Activated naive CD4-positive, alpha-beta T cell treated with anti-CD3 and anti-CD28 coated beads, Interleukin-2, amount 50 U/mL, for 24 hours (primary cell): ENCODE measurements around the gene PTPN11.
"Not testable (repeated sequence)": the region's sequence is repeated elsewhere in the genome, so short reads cannot be mapped to it uniquely, and the experiment has no call there.

Experiments used
- H3K27ac Mint-ChIP-seq: one replicate; pipeline ENCODE4 v1.8.0; 2021; ENCODE audit warnings: mild to moderate bottlenecking, mixed read lengths
- H3K27me3 Mint-ChIP-seq: one replicate; pipeline ENCODE4 v1.8.0; 2021; ENCODE audit warnings: mixed read lengths
- H3K36me3 Mint-ChIP-seq: one replicate; pipeline ENCODE4 v1.8.0; 2021; ENCODE audit warnings: mixed read lengths
- H3K4me1 Mint-ChIP-seq: one replicate; pipeline ENCODE4 v1.8.0; 2021; ENCODE audit warnings: mixed read lengths
- H3K4me3 Mint-ChIP-seq: one replicate; pipeline ENCODE4 v1.8.0; 2021; ENCODE audit warnings: mild to moderate bottlenecking, mixed read lengths
- H3K9me3 Mint-ChIP-seq: one replicate; pipeline ENCODE4 v1.8.0; 2021; ENCODE audit warnings: mixed read lengths

The PTPN11 gene

DNA sequence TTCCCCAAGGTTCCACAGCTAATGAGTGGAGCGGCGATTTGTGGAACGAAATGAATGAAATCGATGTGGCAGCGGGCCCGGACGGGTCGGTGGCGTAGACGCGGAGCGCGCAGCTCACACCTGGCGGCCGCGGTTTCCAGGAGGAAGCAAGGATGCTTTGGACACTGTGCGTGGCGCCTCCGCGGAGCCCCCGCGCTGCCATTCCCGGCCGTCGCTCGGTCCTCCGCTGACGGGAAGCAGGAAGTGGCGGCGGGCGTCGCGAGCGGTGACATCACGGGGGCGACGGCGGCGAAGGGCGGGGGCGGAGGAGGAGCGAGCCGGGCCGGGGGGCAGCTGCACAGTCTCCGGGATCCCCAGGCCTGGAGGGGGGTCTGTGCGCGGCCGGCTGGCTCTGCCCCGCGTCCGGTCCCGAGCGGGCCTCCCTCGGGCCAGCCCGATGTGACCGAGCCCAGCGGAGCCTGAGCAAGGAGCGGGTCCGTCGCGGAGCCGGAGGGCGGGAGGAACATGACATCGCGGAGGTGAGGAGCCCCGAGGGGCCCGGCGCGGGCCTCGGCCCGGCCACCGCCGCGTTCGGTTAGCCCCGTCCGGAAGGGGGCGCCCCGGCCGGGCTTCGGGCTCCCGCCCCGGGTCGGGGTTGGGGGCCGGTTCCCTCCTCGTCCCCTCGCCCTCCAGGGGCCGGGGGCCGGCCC, at the start of gene PTPN11:
Gene PTPN11 (plus strand): TSS at position 340 of the 689 bp plus-strand sequence. CDS start 165 bp downstream, at position 505.
- peaks cover 41% of the 10 kb centered on the region for H3K4me1 Mint-ChIP-seq
- peak within 1 kb of the TSS; percentile 99 for H3K27ac Mint-ChIP-seq
- peak within 1 kb of the TSS; percentile 96 for H3K4me3 Mint-ChIP-seq
- H3K9me3 Mint-ChIP-seq: no peaks in the 10 kb centered on the region
- H3K27me3 Mint-ChIP-seq: no peaks in the 10 kb centered on the region
- H3K36me3 Mint-ChIP-seq: peaks cover 7% of the 10 kb centered on the region

DNA sequence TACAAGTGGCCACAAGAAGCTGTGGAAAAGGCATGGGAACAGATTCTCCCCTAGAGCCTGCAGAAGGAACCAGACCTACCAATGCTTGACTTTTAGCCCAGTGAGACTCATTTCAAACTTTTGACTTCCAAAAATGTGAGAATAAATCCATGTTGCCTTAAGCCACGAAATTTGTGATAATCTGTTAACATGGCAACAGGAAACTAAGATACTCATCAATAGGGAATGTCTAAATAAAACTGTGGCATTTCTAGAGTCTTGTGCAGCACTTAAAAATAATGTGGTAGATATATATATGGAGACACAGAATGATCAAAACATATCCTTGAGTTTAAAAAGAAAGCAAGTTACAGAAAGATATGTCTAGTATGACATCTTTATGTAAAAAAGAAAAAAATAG, 48.5 kb upstream of the PTPN11 start:
- no peak overlapping the region for H3K4me3 Mint-ChIP-seq

DNA sequence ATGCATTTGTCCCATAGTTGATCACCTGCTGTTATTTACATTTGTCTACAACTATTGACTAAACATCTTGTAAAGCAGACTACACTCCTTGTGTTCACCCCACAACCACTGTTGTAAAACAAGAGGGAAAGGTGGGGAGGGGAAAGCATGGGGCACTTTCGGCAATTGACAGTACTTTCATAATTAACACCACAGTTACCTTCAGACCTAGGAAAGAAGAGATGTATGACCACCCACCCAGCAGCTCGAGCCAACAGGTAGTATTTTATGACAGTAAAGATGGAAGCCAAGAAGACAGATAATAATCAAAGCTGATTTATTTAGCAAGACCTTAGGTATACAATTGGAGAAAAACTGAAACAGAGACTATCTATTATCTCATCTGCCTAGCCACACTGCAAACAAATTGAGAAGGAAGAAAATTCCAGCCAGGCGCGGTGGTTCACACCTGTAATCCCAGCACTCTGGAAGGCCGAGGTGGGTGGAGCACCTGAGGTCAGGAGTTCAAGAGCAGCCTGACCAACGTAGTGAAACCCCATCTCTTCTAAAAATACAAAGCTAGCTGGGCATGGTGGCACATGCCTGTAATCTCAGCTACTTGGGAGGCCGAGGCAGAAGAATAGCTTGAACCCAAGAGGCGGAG, 47.8 kb upstream of the PTPN11 start:
- H3K4me3 Mint-ChIP-seq: peak overlapping the region; percentile 30
- peaks cover 21% of the 10 kb centered on the region for H3K4me1 Mint-ChIP-seq
- H3K9me3 Mint-ChIP-seq: no peaks in the 10 kb centered on the region
- no peaks in the 10 kb centered on the region for H3K27me3 Mint-ChIP-seq
- H3K36me3 Mint-ChIP-seq: peaks cover 3% of the 10 kb centered on the region
- H3K27ac Mint-ChIP-seq: peak overlapping the region; percentile 68

More for the DNA sequence above, 48.5 kb upstream of the PTPN11 start:
- H3K9me3 Mint-ChIP-seq: no peaks in the 10 kb centered on the region
- no peak overlapping the region for H3K27ac Mint-ChIP-seq
- no peaks in the 10 kb centered on the region for H3K27me3 Mint-ChIP-seq
- H3K4me1 Mint-ChIP-seq: peaks cover 24% of the 10 kb centered on the region
- peaks cover 3% of the 10 kb centered on the region for H3K36me3 Mint-ChIP-seq

DNA sequence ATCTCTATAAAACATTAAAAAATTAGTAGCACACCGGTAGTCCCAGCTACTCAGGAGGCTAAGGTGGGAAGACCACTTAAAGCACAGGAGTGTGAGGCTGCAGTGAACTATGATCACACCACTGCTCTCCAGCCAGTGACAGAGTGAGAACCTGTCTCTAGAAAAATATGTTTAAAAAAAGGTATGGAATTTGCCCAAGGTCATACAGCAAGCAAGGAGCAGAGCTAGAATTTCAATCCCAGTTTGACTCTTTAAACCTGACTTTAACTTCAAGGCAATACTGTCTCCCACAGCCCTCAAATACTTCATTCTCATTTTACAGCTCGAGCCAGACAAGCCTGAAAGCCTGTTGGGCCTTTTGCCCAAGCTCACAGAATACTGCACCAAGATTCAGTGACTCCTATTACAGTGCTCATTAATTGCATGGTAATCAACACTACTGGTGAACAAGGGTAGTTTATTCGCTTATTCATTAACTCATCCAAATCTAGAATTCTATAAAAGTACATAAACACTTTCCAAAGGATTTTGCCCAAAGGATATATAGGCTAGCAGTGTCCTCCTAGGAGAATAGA, 44.5 kb upstream of the PTPN11 start:
- Mint-ChIP-seq H3K9me3 (no peaks in the 10 kb centered on the region), H3K4me1 (peaks cover 29% of the 10 kb centered on the region), H3K27ac (no peak overlapping the region), H3K27me3 (no peaks in the 10 kb centered on the region), H3K4me3 (no peak overlapping the region), H3K36me3 (peaks cover 3% of the 10 kb centered on the region)

DNA sequence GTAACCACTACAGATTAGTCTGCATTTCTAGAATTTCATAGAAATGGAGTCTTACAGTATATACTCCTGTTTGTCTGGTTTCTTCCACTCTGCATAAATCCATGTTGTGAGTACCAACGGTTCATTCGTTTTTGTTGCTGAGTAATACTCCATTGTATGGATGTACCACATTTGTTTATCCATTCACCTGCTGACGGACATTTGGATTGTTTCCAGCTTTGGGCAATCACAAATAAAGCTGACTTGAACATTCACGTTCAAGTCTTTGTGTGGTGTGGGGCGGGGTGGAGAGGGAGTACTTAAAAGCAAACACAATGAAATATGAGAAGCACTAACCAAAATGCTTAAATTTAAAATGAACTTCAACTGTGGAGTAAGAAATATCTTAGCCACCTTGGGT, 43.6 kb upstream of the PTPN11 start:
- peaks cover 3% of the 10 kb centered on the region for H3K36me3 Mint-ChIP-seq
- H3K4me3 Mint-ChIP-seq: no peak overlapping the region
- H3K27me3 Mint-ChIP-seq: no peaks in the 10 kb centered on the region
- peaks cover 30% of the 10 kb centered on the region for H3K4me1 Mint-ChIP-seq
- H3K27ac Mint-ChIP-seq: no peak overlapping the region
- H3K9me3 Mint-ChIP-seq: no peaks in the 10 kb centered on the region

DNA sequence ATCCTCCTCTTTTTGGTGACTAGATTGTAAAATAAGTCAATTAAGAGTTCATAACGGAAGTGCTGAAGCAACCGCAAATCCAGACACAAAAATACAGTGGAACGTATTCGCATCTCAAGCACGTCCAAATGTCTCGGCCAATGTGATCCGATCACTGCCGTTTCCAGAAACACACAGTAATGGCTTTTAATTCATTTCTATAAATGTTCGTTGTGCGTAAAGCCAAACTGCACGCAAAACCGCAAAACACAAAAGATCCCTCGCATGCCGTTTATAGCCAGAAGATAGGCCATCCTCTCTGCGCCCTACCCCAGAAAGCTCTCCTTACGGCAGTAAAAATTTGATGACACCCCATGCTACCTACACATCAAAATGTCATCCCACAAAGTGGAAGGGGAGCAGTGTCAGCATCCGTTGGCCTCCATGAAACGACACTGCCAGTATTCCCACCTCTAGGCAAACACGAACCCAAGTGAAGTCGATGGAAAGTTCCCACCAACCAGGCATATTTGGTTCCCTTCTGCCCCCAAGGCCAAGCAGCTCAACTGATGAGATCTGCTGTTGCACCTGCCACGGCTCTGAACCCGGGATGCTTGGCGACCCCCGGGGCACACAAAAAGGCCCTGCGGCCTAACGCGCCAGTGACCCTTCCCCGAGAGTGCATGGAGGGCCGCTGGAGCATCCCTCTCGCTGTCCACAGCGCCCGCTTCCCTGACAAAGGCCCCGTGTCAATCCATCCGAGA, 37.9 kb upstream of the PTPN11 start:
- no peaks in the 10 kb centered on the region for H3K9me3 Mint-ChIP-seq
- H3K4me3 Mint-ChIP-seq: peak overlapping the region; percentile 90
- no peaks in the 10 kb centered on the region for H3K36me3 Mint-ChIP-seq
- peaks cover 32% of the 10 kb centered on the region for H3K4me1 Mint-ChIP-seq
- H3K27ac Mint-ChIP-seq: peak overlapping the region; percentile 5
- no peaks in the 10 kb centered on the region for H3K27me3 Mint-ChIP-seq

DNA sequence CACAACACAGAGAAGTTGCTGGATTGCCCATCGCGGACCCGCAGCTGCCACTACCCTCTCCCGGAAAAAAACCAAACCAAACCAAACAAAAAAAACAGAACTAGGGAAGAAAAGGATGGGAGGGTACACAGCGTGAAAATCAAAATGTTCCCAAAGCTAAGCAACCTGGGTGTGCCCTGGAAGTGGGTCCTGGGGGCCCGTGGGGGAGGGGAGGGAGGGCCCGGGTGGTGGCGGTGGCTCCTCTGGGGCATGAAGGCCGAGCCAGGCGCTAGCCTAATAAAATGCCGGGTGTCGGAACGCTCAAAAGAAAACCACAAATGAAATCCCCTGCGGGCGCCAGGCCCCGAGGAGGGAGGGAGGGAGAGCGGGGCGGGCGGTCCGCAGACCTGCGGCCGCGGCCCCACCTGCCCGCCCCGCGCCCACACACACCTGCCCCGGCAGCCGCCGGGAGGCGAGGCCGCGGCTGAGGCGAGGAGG, 37.3 kb upstream of the PTPN11 start:
- H3K36me3 Mint-ChIP-seq: no peaks in the 10 kb centered on the region
- no peak overlapping the region for H3K27ac Mint-ChIP-seq
- H3K27me3 Mint-ChIP-seq: no peaks in the 10 kb centered on the region
- H3K9me3 Mint-ChIP-seq: no peaks in the 10 kb centered on the region
- H3K4me1 Mint-ChIP-seq: peaks cover 34% of the 10 kb centered on the region
- H3K4me3 Mint-ChIP-seq: peak overlapping the region; percentile 90

DNA sequence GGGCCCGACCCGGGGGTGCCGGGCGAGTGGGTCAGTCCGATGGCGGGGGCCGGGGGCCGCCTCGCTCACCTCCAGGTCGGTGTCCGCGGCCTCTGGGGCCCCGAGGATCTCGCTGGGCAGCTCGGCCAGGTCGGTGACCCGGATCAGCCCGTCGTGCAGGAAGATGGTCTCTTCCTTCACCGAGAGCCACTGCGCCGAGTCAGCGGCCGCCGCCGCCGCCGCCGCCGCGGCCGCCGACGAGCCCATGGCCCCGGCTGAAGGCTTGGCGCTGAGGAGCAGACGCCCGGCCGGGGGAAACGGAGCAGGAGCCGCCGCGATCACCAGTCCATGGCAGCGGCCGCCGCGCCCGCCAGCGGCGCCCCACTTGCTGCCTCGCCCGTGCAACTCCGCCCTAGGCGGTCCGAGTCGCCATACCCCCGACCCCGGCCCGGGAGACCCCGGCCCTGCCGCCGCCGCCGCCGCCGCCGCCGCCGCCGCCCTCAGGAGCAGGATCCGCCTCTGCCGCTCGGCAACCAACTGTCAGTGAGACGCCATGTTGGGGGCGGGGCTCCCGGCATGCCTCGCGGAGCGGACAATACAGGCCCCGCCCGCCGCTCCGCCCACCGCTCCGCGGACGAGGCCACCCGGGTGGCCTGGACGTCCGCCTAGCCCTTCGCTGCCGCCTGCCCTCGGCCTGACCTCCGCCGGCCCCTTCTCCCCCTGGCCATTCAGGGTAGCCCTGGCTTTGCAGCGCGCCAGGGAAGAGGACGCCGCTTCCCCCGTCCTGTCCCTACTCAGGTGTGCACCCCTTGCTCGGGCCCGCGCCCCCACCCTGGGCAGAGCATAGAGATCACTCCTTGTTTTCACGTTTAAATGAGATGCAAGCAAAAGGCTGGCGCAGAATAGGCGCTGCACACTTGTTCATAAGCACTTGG, 36.6 kb upstream of the PTPN11 start, which contains the start of gene HECTD4:
Gene HECTD4 (minus strand): TSS at position 549 of the 914 bp plus-strand sequence. CDS start 303 bp downstream, at position 246.
- H3K9me3 Mint-ChIP-seq: no peaks in the 10 kb centered on the region
- no peaks in the 10 kb centered on the region for H3K36me3 Mint-ChIP-seq
- H3K4me1 Mint-ChIP-seq: peaks cover 38% of the 10 kb centered on the region
- H3K4me3 Mint-ChIP-seq: peak within 1 kb of the TSS; percentile 98
- H3K27ac Mint-ChIP-seq: peak within 1 kb of the TSS; percentile 95
- no peaks in the 10 kb centered on the region for H3K27me3 Mint-ChIP-seq

DNA sequence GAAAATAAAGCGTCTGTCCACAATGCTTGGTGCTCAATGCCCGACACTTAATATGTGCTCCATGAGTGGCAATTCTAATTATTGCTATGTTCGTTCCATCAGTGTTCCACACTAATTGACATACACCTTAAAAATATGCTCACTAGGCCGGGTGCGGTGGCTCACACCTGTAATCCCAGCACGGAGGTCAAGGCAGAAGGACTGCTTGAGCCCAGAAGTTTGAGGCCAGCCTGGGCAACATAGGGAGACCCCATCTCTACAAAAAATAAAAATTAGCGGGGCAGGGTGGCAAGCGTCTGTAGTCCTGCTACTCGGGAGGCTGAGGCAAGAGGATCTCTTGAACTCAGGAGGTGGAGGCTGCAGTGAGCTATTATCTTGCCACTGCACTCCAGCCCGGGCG, 35.9 kb upstream of the PTPN11 start:
- no peaks in the 10 kb centered on the region for H3K9me3 Mint-ChIP-seq
- H3K27me3 Mint-ChIP-seq: peaks cover 1% of the 10 kb centered on the region
- H3K36me3 Mint-ChIP-seq: no peaks in the 10 kb centered on the region
- peak overlapping the region; percentile 98 for H3K4me3 Mint-ChIP-seq
- H3K27ac Mint-ChIP-seq: no peak overlapping the region
- peaks cover 43% of the 10 kb centered on the region for H3K4me1 Mint-ChIP-seq

DNA sequence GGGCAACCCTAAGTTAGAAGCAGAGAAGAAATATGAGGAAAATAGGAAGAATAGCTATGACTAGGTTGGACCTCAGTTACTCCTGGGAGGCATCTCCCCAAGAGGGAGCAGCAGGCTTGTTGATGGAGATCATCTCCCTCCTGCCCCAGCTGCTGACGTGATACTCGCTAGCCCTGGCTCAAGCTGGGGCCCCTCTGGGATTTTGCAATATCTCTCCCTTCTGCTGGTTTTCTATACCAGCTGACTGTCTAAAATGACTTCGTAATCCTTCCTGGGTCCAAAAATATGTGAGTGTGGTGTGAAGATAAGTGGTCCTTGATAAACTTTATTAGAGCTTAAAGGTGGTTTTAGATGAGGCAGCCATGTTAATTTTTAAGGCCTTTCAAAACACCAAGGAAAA, 32.0 kb upstream of the PTPN11 start:
- peak overlapping the region; percentile 87 for H3K27ac Mint-ChIP-seq
- no peaks in the 10 kb centered on the region for H3K9me3 Mint-ChIP-seq
- H3K4me1 Mint-ChIP-seq: peaks cover 20% of the 10 kb centered on the region
- H3K4me3 Mint-ChIP-seq: no peak overlapping the region
- peaks cover 1% of the 10 kb centered on the region for H3K27me3 Mint-ChIP-seq
- H3K36me3 Mint-ChIP-seq: no peaks in the 10 kb centered on the region

DNA sequence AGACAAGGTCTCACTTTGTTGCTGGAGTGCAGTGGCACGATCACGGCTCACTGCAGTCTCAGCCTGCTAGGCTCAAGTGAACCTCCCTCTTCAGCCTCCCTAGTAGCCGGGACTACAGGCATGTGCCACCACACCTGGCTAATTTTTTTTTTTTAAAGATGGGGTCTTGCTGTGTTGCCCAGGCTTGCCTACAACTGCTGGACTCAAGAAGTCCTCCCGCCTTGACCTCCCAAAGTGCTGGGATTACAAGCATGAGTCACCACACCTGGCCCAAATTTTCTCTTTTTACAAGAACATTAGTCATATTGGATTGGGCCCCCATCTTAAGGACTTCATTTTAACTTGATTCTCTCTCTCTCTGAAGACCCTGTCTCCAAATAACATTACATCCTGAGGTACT, 29.5 kb upstream of the PTPN11 start:
- Mint-ChIP-seq H3K27me3 (peaks cover 1% of the 10 kb centered on the region), H3K9me3 (no peaks in the 10 kb centered on the region), H3K4me3 (no peak overlapping the region), H3K36me3 (no peaks in the 10 kb centered on the region), H3K4me1 (peaks cover 15% of the 10 kb centered on the region), H3K27ac (peak overlapping the region; percentile 55)

DNA sequence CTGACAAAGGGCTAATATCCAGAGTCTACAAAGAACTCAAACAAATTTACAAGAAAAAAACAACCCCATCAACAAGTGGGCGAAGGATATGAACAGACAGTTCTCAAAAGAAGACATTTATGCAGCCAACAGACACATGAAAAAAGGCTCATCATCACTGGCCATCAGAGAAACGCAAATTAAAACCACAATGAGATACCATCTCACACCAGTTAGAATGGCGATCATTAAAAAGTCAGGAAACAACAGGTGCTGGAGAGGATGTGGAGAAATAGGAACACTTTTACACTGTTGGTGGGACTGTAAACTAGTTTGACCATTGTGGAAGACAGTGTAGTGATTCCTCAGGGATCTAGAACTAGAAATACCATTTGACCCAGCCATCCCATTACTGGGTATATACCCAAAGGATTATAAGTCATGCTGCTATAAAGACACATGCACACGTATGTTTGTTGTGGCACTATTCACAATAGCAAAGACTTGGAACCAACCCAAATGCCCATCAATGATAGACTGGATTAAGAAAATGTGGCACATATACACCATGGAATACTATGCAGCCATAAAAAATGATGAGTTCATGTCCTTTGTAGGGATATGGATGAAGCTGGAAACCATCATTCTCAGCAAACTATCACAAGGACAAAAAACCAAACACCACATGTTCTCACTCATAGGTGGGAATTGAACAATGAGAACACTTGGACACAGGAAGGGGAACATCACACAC, 28.7 kb upstream of the PTPN11 start:
- not testable (repeated sequence) for H3K36me3 Mint-ChIP-seq, H3K27me3 Mint-ChIP-seq, H3K9me3 Mint-ChIP-seq, H3K27ac Mint-ChIP-seq, H3K4me3 Mint-ChIP-seq
- H3K4me1 Mint-ChIP-seq: peaks cover 15% of the 10 kb centered on the region

DNA sequence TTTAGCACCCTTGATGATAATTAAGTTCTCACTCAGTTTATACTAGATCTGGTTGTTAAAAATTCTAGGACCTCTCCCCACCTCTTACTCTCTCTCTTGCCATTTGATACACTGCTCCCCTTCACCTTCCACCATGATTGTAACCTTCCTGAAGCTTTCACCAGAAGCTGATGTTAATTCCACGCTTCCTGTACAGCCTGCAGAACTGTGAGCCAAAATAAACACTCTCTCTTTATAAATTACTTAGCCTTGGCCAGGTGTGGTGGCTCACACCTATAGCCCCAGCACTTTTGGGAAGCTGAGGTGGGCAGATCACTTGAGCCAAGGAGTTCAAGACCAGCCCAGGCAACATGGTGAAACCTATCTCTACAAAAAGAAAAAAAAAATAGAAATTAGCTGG, 25.4 kb upstream of the PTPN11 start:
- Mint-ChIP-seq H3K9me3 (no peaks in the 10 kb centered on the region), H3K27ac (no peak overlapping the region), H3K4me3 (no peak overlapping the region), H3K36me3 (no peaks in the 10 kb centered on the region), H3K27me3 (no peaks in the 10 kb centered on the region), H3K4me1 (no peaks in the 10 kb centered on the region)

DNA sequence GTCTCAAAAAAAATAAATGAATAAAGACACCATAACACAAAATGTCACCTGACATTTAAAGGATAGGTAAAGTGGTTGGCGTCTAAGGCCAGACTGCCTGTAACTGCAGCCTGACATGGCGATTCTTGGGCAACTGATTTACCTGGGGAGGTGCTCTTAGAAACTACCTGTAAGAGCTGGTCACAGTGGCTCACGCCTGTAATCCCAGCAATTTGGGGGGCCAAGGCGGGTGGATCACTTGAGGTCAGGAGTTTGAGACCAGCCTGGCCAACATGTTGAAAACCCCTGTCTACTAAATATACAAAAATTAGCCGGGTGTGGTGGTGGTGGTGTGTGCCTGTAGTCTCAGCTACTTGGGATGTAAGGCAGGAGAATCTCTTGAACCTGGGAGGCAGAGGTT, 17.7 kb upstream of the PTPN11 start:
- no peak overlapping the region for H3K4me3 Mint-ChIP-seq
- H3K4me1 Mint-ChIP-seq: peaks cover 11% of the 10 kb centered on the region
- H3K9me3 Mint-ChIP-seq: no peaks in the 10 kb centered on the region
- H3K27ac Mint-ChIP-seq: peak overlapping the region; percentile 23
- no peaks in the 10 kb centered on the region for H3K27me3 Mint-ChIP-seq
- H3K36me3 Mint-ChIP-seq: peaks cover 6% of the 10 kb centered on the region
